ENCODE results near the gene OVOL2. TPM values are rescaled to one million over a fixed set of nuclear protein-coding genes. Genes with fewer than 3 reads are reported as not detected.

Gene OVOL2
- total and polyA plus RNA-seq, 2 of the 8 experiments (the other 6 are each of a cell fraction or from before 2014, with no cell fraction given), result 11.0 to 11.4 TPM

DNA sequence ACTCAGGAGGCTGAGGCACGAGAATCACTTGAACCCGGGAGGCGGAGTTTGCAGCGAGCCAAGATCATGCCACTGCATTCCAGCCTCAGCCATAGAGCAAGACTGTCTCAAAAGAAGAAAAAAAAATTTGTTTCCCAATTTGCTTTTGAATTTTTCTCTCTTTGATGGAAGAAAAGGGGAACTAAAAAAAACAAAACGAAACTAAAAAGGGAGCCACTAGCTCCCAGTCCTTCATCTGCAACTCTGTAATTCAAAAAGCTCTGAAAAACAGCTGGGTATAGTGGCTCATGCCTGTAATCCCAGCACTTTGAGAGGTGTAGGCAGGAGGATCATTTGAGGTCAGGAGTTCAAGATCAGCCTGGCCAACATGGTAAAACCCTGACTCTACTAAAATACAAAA is 9.5 kb downstream of the OVOL2 start (continued):
- TF ChIP-seq KDM5A (IDR thresholded peaks at IDR 0.05; ENCODE audit: low read length) (no peak), GABPA (IDR thresholded peaks at IDR 0.05; ENCODE audit: borderline replicate concordance, insufficient read depth, low read length) (no peak), YY1 (IDR thresholded peaks at IDR 0.05; ENCODE audit: low read depth, low read length) (no peak), SUZ12 (IDR thresholded peaks at IDR 0.05; ENCODE audit: low read length) (no peak), ASH2L (IDR thresholded peaks at IDR 0.05; ENCODE audit: low read length) (no peak), SP4 (IDR thresholded peaks at IDR 0.05; ENCODE audit: low read length) (no peak)
- TF ChIP-seq, protein P1, sequence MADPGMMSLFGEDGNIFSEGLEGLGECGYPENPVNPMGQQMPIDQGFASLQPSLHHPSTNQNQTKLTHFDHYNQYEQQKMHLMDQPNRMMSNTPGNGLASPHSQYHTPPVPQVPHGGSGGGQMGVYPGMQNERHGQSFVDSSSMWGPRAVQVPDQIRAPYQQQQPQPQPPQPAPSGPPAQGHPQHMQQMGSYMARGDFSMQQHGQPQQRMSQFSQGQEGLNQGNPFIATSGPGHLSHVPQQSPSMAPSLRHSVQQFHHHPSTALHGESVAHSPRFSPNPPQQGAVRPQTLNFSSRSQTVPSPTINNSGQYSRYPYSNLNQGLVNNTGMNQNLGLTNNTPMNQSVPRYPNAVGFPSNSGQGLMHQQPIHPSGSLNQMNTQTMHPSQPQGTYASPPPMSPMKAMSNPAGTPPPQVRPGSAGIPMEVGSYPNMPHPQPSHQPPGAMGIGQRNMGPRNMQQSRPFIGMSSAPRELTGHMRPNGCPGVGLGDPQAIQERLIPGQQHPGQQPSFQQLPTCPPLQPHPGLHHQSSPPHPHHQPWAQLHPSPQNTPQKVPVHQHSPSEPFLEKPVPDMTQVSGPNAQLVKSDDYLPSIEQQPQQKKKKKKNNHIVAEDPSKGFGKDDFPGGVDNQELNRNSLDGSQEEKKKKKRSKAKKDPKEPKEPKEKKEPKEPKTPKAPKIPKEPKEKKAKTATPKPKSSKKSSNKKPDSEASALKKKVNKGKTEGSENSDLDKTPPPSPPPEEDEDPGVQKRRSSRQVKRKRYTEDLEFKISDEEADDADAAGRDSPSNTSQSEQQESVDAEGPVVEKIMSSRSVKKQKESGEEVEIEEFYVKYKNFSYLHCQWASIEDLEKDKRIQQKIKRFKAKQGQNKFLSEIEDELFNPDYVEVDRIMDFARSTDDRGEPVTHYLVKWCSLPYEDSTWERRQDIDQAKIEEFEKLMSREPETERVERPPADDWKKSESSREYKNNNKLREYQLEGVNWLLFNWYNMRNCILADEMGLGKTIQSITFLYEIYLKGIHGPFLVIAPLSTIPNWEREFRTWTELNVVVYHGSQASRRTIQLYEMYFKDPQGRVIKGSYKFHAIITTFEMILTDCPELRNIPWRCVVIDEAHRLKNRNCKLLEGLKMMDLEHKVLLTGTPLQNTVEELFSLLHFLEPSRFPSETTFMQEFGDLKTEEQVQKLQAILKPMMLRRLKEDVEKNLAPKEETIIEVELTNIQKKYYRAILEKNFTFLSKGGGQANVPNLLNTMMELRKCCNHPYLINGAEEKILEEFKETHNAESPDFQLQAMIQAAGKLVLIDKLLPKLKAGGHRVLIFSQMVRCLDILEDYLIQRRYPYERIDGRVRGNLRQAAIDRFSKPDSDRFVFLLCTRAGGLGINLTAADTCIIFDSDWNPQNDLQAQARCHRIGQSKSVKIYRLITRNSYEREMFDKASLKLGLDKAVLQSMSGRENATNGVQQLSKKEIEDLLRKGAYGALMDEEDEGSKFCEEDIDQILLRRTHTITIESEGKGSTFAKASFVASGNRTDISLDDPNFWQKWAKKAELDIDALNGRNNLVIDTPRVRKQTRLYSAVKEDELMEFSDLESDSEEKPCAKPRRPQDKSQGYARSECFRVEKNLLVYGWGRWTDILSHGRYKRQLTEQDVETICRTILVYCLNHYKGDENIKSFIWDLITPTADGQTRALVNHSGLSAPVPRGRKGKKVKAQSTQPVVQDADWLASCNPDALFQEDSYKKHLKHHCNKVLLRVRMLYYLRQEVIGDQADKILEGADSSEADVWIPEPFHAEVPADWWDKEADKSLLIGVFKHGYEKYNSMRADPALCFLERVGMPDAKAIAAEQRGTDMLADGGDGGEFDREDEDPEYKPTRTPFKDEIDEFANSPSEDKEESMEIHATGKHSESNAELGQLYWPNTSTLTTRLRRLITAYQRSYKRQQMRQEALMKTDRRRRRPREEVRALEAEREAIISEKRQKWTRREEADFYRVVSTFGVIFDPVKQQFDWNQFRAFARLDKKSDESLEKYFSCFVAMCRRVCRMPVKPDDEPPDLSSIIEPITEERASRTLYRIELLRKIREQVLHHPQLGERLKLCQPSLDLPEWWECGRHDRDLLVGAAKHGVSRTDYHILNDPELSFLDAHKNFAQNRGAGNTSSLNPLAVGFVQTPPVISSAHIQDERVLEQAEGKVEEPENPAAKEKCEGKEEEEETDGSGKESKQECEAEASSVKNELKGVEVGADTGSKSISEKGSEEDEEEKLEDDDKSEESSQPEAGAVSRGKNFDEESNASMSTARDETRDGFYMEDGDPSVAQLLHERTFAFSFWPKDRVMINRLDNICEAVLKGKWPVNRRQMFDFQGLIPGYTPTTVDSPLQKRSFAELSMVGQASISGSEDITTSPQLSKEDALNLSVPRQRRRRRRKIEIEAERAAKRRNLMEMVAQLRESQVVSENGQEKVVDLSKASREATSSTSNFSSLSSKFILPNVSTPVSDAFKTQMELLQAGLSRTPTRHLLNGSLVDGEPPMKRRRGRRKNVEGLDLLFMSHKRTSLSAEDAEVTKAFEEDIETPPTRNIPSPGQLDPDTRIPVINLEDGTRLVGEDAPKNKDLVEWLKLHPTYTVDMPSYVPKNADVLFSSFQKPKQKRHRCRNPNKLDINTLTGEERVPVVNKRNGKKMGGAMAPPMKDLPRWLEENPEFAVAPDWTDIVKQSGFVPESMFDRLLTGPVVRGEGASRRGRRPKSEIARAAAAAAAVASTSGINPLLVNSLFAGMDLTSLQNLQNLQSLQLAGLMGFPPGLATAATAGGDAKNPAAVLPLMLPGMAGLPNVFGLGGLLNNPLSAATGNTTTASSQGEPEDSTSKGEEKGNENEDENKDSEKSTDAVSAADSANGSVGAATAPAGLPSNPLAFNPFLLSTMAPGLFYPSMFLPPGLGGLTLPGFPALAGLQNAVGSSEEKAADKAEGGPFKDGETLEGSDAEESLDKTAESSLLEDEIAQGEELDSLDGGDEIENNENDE (IDR thresholded peaks at IDR 0.05; ENCODE audit: insufficient replicate concordance, low read length), result no peak
- TF ChIP-seq, protein P2, sequence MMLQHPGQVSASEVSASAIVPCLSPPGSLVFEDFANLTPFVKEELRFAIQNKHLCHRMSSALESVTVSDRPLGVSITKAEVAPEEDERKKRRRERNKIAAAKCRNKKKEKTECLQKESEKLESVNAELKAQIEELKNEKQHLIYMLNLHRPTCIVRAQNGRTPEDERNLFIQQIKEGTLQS (IDR thresholded peaks at IDR 0.05; ENCODE audit: insufficient read depth, low read depth, low read length), result no peak
